GM12878 (cell line): ENCODE measurements around the gene REV3L. TPM values are rescaled to one million over a fixed set of nuclear protein-coding genes. Genes with fewer than 3 reads are reported as not detected.

ENCODE experiments used
- CBFB ChIP-seq: IDR thresholded peaks from 2 replicates; pipeline ENCODE4 v1.6.1; 2016; ENCODE audit warnings: antibody characterized with exemption, low read depth
- CREM ChIP-seq: IDR thresholded peaks from 2 replicates; pipeline ENCODE4 v1.6.1; 2014; ENCODE audit warnings: antibody characterized with exemption, low read depth
- ELK1 ChIP-seq: IDR thresholded peaks from 2 replicates; pipeline ENCODE4 v1.6.1; 2012; ENCODE audit warnings: low read depth, low read length, improper control_type of control experiment
- LARP7 ChIP-seq: fragments of 450-650 bp; IDR thresholded peaks from 2 replicates; pipeline ENCODE4 v1.6.1; 2017; ENCODE audit warnings: mild to moderate bottlenecking
- MEF2A ChIP-seq: IDR thresholded peaks from 2 replicates; pipeline ENCODE4 v1.6.1; 2011; ENCODE audit warnings: low read depth, mild to moderate bottlenecking, low read length, moderate library complexity; ENCODE audit not compliant: insufficient read depth
- MLLT1 ChIP-seq: fragments of 450-650 bp; IDR thresholded peaks from 2 replicates; pipeline ENCODE4 v1.6.1; 2016; ENCODE audit warnings: mild to moderate bottlenecking
- NKRF ChIP-seq: fragments of 450-650 bp; conservative IDR thresholded peaks from 2 replicates; pipeline ENCODE4 v1.6.1; 2017; ENCODE audit warnings: mild to moderate bottlenecking, moderate library complexity
- PAX5 ChIP-seq: IDR thresholded peaks from 2 replicates; pipeline ENCODE4 v1.6.1; 2011; ENCODE audit warnings: low read depth, low read length, borderline replicate concordance
- PRDM15 ChIP-seq: fragments of 450-650 bp; formaldehyde crosslinking; IDR thresholded peaks from 2 replicates; pipeline ENCODE4 v1.4.0; 2020; ENCODE audit warnings: mild to moderate bottlenecking, moderate library complexity
- RBBP5 ChIP-seq: fragments of 200-600 bp; sonication (generic); conservative IDR thresholded peaks from 2 replicates; pipeline ENCODE4 v1.6.1; 2016
- SMARCA5 ChIP-seq: fragments of 450-650 bp; IDR thresholded peaks from 2 replicates; pipeline ENCODE4 v1.6.1; 2017; ENCODE audit warnings: mild to moderate bottlenecking
- USF2 ChIP-seq: IDR thresholded peaks from 2 replicates; pipeline ENCODE4 v1.6.1; 2011; ENCODE audit warnings: low read depth, low read length, improper control_type of control experiment, borderline replicate concordance
- ZBTB33 ChIP-seq: fragments of 450-650 bp; IDR thresholded peaks from 2 replicates; pipeline ENCODE4 v1.6.1; 2017; ENCODE audit warnings: mild to moderate bottlenecking
- ZNF687 ChIP-seq: fragments of 450-650 bp; IDR thresholded peaks from 2 replicates; pipeline ENCODE4 v1.6.1; 2017; ENCODE audit warnings: mild to moderate bottlenecking, moderate library complexity
- polyA plus RNA-seq, 11 experiments: library from polyadenylated mRNA; depleted of rRNA in 4 of 11; unstranded in 6 of 11; stranded (reverse) in 5 of 11; fragments of >200 nt; fragmentation: Nextera tagmentation in 4 of 11; fragmentation: Illumina TruSeq in 1 of 11; extraction: Ambion mirVana in 4 of 11; extraction: Trizol in 1 of 11; gene quantifications; 1 replicate in 1 of 11; 2 replicates in 10 of 11; pipeline versions ENCODE4 v1.2.1 to v1.2.3, GENCODE V29; 2011 to 2016; ENCODE audit warnings: inconsistent platforms in 2 of 11, missing spikeins in 2 of 11, low read depth in 1 of 11
- total RNA-seq, 4 experiments: library from RNA; depleted of rRNA in 3 of 4; stranded (reverse); fragments of >200 nt in 3 of 4; fragmentation: Illumina TruSeq in 1 of 4; extraction: Trizol in 1 of 4; gene quantifications; 2 replicates each; pipeline versions ENCODE4 v1.2.1 to v1.2.3, GENCODE V29; 2013 to 2021

REV3L gene
- total and polyA plus RNA-seq, 10 of the 15 experiments (the other 5 are each of a cell fraction or from before 2014, with no cell fraction given): 7.6 to 33.6 (median 21.5) TPM

- TF ChIP-seq ELK1: no peak
- no peak for TF ChIP-seq NKRF
- TF ChIP-seq PAX5: no peak
- no peak for TF ChIP-seq ZBTB33
- no peak for TF ChIP-seq LARP7
- TF ChIP-seq SMARCA5: no peak
- no peak for TF ChIP-seq RBBP5
- peak; percentile 62; the same call in 1 of the 2 replicates for TF ChIP-seq CREM
- no peak for TF ChIP-seq CBFB
- no peak for TF ChIP-seq USF2
- no peak for TF ChIP-seq MLLT1
- peak; percentile 27; the same call in 1 of the 2 replicates for TF ChIP-seq ZNF687
- TF ChIP-seq PRDM15 (CRISPR knock-in tag): no peak
- 0 out of 2 replicates have a peak, but pooled peaks have one; percentile 17 for TF ChIP-seq MEF2A
These were observed 4.6 kb upstream of the REV3L start (continued) for GRCh38 chr6:111487661-111488060.
